Prostate gland (tissue), 2 donors: ENCODE data around the gene OR5M10. TPM values are rescaled to one million over a fixed set of nuclear protein-coding genes. Genes with fewer than 3 reads are reported as not detected.
A peak's percentile ranks its signal among the peaks of the same experiment; 100 is the strongest.

Source experiments
- DNase-seq: peaks from one replicate; pipeline ENCODE4 v3.0.0-alpha.2; 2019; ENCODE audit warnings: low spot score
- H3K27ac ChIP-seq, 2 donors: fragments of 200-600 bp; sonication (generic); 2 replicates each; pipeline ENCODE4 v1.5.1; 2017 to 2019
- H3K27me3 ChIP-seq: fragments of 200-600 bp; sonication (generic); replicated peaks from 2 replicates; pipeline ENCODE4 v1.5.1; 2019; ENCODE audit not compliant: insufficient read depth
- H3K36me3 ChIP-seq, 2 donors: fragments of 200-600 bp; sonication (generic); 1 replicate in 1 of 2; 2 replicates in 1 of 2; pipeline versions ENCODE4 v1.5.1 to v1.8.1; 2017 to 2019
- H3K4me1 ChIP-seq: fragments of 200-600 bp; sonication (generic); replicated peaks from 2 replicates; pipeline ENCODE4 v1.5.1; 2019
- H3K4me3 ChIP-seq, 2 donors: fragments of 200-600 bp; sonication (generic); 2 replicates each; pipeline ENCODE4 v1.5.1; 2017 to 2019
- H3K9me3 ChIP-seq: fragments of 200-600 bp; sonication (generic); 2 replicates; pipeline ENCODE4 v1.5.1; 2017
- POLR2A ChIP-seq: fragments of 450-650 bp; IDR thresholded peaks from one replicate; pipeline ENCODE4 v1.6.1; 2016; ENCODE audit warnings: antibody characterized with exemption, mild to moderate bottlenecking
- POLR2AphosphoS5 ChIP-seq: sonication (generic); formaldehyde crosslinking; IDR thresholded peaks from one replicate; pipeline ENCODE4 v1.6.1; 2017; ENCODE audit warnings: antibody characterized with exemption
- WGBS: methylation state at CpG from one replicate; pipeline ENCODE4 v1.1.5; 2018; 5-methylcytosine and 5-hydroxymethylcytosine counted together
- intact Hi-C: fragments of 100-400 bp; cut with DNase I; formaldehyde crosslinking; loops from one replicate; pipeline ENCODE4 v1.14.2; 2022
- total RNA-seq, 2 donors: library from RNA; depleted of rRNA; stranded (reverse); fragments of >200 nt; gene quantifications; one replicate each; pipeline ENCODE4 v1.1.0, GENCODE V29; 2016
- TF ChIP-seq, protein P1 (sequence below), 4 experiments: fragments of 200-600 bp in 2 of 4; fragments of 450-650 bp in 2 of 4; sonication (generic) in 2 of 4; IDR thresholded peaks; 1 replicate in 3 of 4; 2 replicates in 1 of 4; pipeline ENCODE4 v1.5.1; 2016 to 2019; ENCODE audit warnings: antibody characterized with exemption in 4 of 4, mild to moderate bottlenecking in 2 of 4, moderate library complexity in 2 of 4

The OR5M10 gene
- total RNA-seq, 2 donors from 2014 or later: not detected

GRCh38 chr11:56533054-56533740 lies 44.3 kb downstream of the OR5M10 start:
- no peaks in the 10 kb centered on the region for H3K4me1 ChIP-seq
- DNase-seq: no peak
- no peaks in the 10 kb centered on the region for H3K9me3 ChIP-seq
- H3K4me3 ChIP-seq: no peak overlapping the region
- peak; percentile 15 for TF ChIP-seq POLR2AphosphoS5
- TF ChIP-seq, protein P1, sequence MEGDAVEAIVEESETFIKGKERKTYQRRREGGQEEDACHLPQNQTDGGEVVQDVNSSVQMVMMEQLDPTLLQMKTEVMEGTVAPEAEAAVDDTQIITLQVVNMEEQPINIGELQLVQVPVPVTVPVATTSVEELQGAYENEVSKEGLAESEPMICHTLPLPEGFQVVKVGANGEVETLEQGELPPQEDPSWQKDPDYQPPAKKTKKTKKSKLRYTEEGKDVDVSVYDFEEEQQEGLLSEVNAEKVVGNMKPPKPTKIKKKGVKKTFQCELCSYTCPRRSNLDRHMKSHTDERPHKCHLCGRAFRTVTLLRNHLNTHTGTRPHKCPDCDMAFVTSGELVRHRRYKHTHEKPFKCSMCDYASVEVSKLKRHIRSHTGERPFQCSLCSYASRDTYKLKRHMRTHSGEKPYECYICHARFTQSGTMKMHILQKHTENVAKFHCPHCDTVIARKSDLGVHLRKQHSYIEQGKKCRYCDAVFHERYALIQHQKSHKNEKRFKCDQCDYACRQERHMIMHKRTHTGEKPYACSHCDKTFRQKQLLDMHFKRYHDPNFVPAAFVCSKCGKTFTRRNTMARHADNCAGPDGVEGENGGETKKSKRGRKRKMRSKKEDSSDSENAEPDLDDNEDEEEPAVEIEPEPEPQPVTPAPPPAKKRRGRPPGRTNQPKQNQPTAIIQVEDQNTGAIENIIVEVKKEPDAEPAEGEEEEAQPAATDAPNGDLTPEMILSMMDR (IDR thresholded peaks at IDR 0.05): no peak
- no peak for TF ChIP-seq POLR2A
- intact Hi-C loops: no loop called here
- H3K27me3 ChIP-seq: no peaks in the 10 kb centered on the region
- no peak overlapping the region for H3K27ac ChIP-seq
- 23% methylated on average over 3 of the region's 3 CpGs for WGBS
- no peaks in the 10 kb centered on the region for H3K36me3 ChIP-seq

- H3K27me3 ChIP-seq: no peaks in the 10 kb centered on the region
- H3K9me3 ChIP-seq: no peaks in the 10 kb centered on the region
- TF ChIP-seq POLR2A: no peak
- TF ChIP-seq, protein P1 (IDR thresholded peaks at IDR 0.05): no peak
- no peak for TF ChIP-seq POLR2AphosphoS5
- no peaks in the 10 kb centered on the region for H3K36me3 ChIP-seq
- no peak overlapping the region for H3K4me3 ChIP-seq
- H3K4me1 ChIP-seq: no peaks in the 10 kb centered on the region
- intact Hi-C loops: no loop called here
- H3K27ac ChIP-seq: no peak overlapping the region
- DNase-seq: no peak
- WGBS: 81% methylated on average over 2 of the region's 2 CpGs
Observed at GRCh38 chr11:56531856-56532255, 45.7 kb downstream of the OR5M10 start.

Other genes with a start within 250 kb of the OR5M10 start
- gene OR8K1, start 231.7 kb downstream of the OR5M10 start, total RNA-seq: 1 to 10 TPM in 1 of 2 donors, not detected in 1; 1.6 TPM
- gene OR8J1, start 223.4 kb downstream of the OR5M10 start, total RNA-seq: not detected
- not detected for gene OR8U1, start 202.1 kb downstream of the OR5M10 start, total RNA-seq
- gene OR5AL1, start 165.0 kb downstream of the OR5M10 start, total RNA-seq: not detected
- gene OR5M3, start 104.4 kb downstream of the OR5M10 start, total RNA-seq: not detected
- not detected for gene OR5M8, start 86.4 kb downstream of the OR5M10 start, total RNA-seq
- gene OR5M11, start 34.5 kb downstream of the OR5M10 start, total RNA-seq: not detected
- not detected for gene OR5M1, start 37.2 kb upstream of the OR5M10 start, total RNA-seq
- gene OR5AP2, start 64.7 kb upstream of the OR5M10 start, total RNA-seq: not detected
- not detected for gene OR5AR1, start 86.0 kb upstream of the OR5M10 start, total RNA-seq
- gene OR9G1, start 121.4 kb upstream of the OR5M10 start, total RNA-seq: not detected
- not detected for gene OR9G4, start 171.0 kb upstream of the OR5M10 start, total RNA-seq